ENCODE data around the gene NDUFV1.

DNA sequence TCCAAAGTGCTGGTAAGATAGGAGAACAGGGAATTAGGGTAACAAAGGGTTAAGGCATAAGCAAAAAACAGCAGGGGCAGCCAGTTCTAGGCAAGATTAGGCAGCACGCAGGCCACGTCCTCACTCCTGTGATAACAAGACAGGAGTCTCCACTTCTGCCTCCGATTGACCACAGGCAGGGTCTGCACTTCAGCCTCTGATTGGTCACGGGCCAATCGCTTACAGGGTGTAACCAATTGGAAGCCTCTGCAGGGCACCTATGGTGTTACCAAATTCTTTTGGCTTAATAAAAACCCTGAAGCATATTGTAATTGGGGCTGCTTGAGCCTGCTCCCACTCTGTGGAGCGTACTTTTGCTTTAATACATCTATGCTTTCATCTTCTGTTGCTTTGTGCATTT, 35.3 kb upstream of the NDUFV1 start:
- TF ChIP-seq GATA2 (IDR thresholded peaks at IDR 0.05; ENCODE audit: low read depth, low read length) (no peak), GATA3 (IDR thresholded peaks at IDR 0.05; ENCODE audit: low read depth, low read length) (no peak)

Data from SH-SY5Y (cell line).